NCI-H2081 treated with DMSO at 0.1 percent for 48 hours (cell line): Measurements from ENCODE around the gene ZNF534.
"Not testable (repeated sequence)": the region's sequence is repeated elsewhere in the genome, so short reads cannot be mapped to it uniquely, and the experiment has no call there.

ENCODE experiments used
- DNase-seq: peaks from one replicate; lab custom pipeline; 2025; lab: John Stamatoyannopoulos, UW

ZNF534 gene

GRCh38 chr19:52498571-52498970 lies 69.6 kb downstream of the ZNF534 start:
- no peak for DNase-seq

- not testable (repeated sequence) for DNase-seq
Measured at GRCh38 chr19:52500474-52500873, 71.5 kb downstream of the ZNF534 start.

GRCh38 chr19:52500991-52501390 lies 72.0 kb downstream of the ZNF534 start:
- not testable (repeated sequence) for DNase-seq
